IPS DF 6.9 (cell line): Measurements from ENCODE around the gene CUEDC2.

Experiments used
- DNase-seq: peaks from one replicate; pipeline ENCODE4 v3.0.0-alpha.2; 2013; ENCODE audit warnings: low read depth, low spot score
- H3K27ac ChIP-seq: one replicate; pipeline ENCODE4 v1.5.1; 2013; ENCODE audit warnings: low read length, control low read depth
- H3K27me3 ChIP-seq: 2 replicates; pipeline ENCODE4 v1.6.1; 2013; ENCODE audit warnings: mild to moderate bottlenecking, low read length; ENCODE audit not compliant: control insufficient read depth, insufficient read depth
- H3K36me3 ChIP-seq: 2 replicates; pipeline ENCODE4 v1.6.1; 2013; ENCODE audit warnings: low read length; ENCODE audit not compliant: control insufficient read depth, insufficient read depth
- H3K4me1 ChIP-seq: 2 replicates; pipeline ENCODE4 v1.6.1; 2013; ENCODE audit warnings: low read length; ENCODE audit not compliant: control insufficient read depth, insufficient read depth
- H3K4me3 ChIP-seq: 2 replicates; pipeline ENCODE4 v1.5.1; 2013; ENCODE audit warnings: mild to moderate bottlenecking, low read length
- H3K9me3 ChIP-seq: 2 replicates; pipeline ENCODE4 v1.6.1; 2013; ENCODE audit warnings: low read length, inconsistent platforms; ENCODE audit not compliant: control insufficient read depth, insufficient read depth
- WGBS: extraction: QIAGEN DNeasy Blood & Tissue Kit; methylation state at CpG from one replicate; pipeline ENCODE4 v1.1.7; 2013; ENCODE audit warnings: mixed read lengths, missing lambda C conversion rate; ENCODE audit not compliant: insufficient read length, insufficient coverage; 5-methylcytosine and 5-hydroxymethylcytosine counted together

The CUEDC2 gene

GRCh38 chr10:102424145-102424544, 8.2 kb downstream of the CUEDC2 start:
- H3K4me3 ChIP-seq: no peak overlapping the region
- no peaks in the 10 kb centered on the region for H3K27me3 ChIP-seq
- H3K36me3 ChIP-seq: peaks cover 5% of the 10 kb centered on the region
- peaks cover 3% of the 10 kb centered on the region; the same call in 1 of the 2 replicates for H3K4me1 ChIP-seq
- no peaks in the 10 kb centered on the region for H3K9me3 ChIP-seq
- H3K27ac ChIP-seq: no peak overlapping the region
- WGBS: no CpG with 5 or more reads among the region's 9 CpGs
- no peak for DNase-seq

- Histone ChIP-seq H3K36me3 (peaks cover 5% of the 10 kb centered on the region), H3K4me1 (peaks cover 5% of the 10 kb centered on the region), H3K9me3 (no peaks in the 10 kb centered on the region), H3K4me3 (no peak overlapping the region), H3K27me3 (no peaks in the 10 kb centered on the region), H3K27ac (no peak overlapping the region)
- WGBS: no CpG with 5 or more reads among the region's 13 CpGs
- no peak for DNase-seq
These were observed 8.9 kb downstream of the CUEDC2 start for GRCh38 chr10:102423372-102423968.

GRCh38 chr10:102422545-102423129, 9.7 kb downstream of the CUEDC2 start:
- no CpG with 5 or more reads among the region's 28 CpGs for WGBS
- Histone ChIP-seq H3K9me3 (no peaks in the 10 kb centered on the region), H3K4me3 (peak overlapping the region; percentile 0; the same call in 1 of the 2 replicates), H3K27me3 (no peaks in the 10 kb centered on the region), H3K27ac (no peak overlapping the region), H3K36me3 (peaks cover 5% of the 10 kb centered on the region), H3K4me1 (peaks cover 7% of the 10 kb centered on the region)
- DNase-seq: no peak

GRCh38 chr10:102421757-102422512, 10.4 kb downstream of the CUEDC2 start:
- WGBS: no CpG with 5 or more reads among the region's 62 CpGs

GRCh38 chr10:102421507-102421756, 10.9 kb downstream of the CUEDC2 start:
- no peaks in the 10 kb centered on the region for H3K9me3 ChIP-seq
- no peaks in the 10 kb centered on the region for H3K27me3 ChIP-seq
- peaks cover 7% of the 10 kb centered on the region for H3K4me1 ChIP-seq
- no CpG with 5 or more reads among the region's 14 CpGs for WGBS
- H3K27ac ChIP-seq: no peak overlapping the region
- H3K36me3 ChIP-seq: peaks cover 5% of the 10 kb centered on the region
- DNase-seq: no peak
- H3K4me3 ChIP-seq: peak overlapping the region; percentile 90; the same call in 1 of the 2 replicates

More at GRCh38 chr10:102421757-102422512, 10.4 kb downstream of the CUEDC2 start:
- H3K36me3 ChIP-seq: peaks cover 5% of the 10 kb centered on the region
- H3K9me3 ChIP-seq: no peaks in the 10 kb centered on the region
- no peak for DNase-seq
- no peaks in the 10 kb centered on the region for H3K27me3 ChIP-seq
- H3K4me1 ChIP-seq: peaks cover 7% of the 10 kb centered on the region
- peak overlapping the region; percentile 90; the same call in 1 of the 2 replicates for H3K4me3 ChIP-seq
- no peak overlapping the region for H3K27ac ChIP-seq

- H3K27me3 ChIP-seq: no peaks in the 10 kb centered on the region
- WGBS: no CpG with 5 or more reads among the region's 66 CpGs
- H3K9me3 ChIP-seq: no peaks in the 10 kb centered on the region
- peaks cover 5% of the 10 kb centered on the region for H3K36me3 ChIP-seq
- peak within 1 kb of the TSS; percentile 90 for H3K4me3 ChIP-seq
- no peak within 1 kb of the TSS for H3K27ac ChIP-seq
- H3K4me1 ChIP-seq: peaks cover 7% of the 10 kb centered on the region
- DNase-seq: no peak
These were observed 11.5 kb downstream of the CUEDC2 start, which contains the start of gene FBXL15 for GRCh38 chr10:102420714-102421506. TSS of gene FBXL15 (plus strand) at chr10:102420836. CDS start at chr10:102421130, 294 bp downstream.

- Histone ChIP-seq H3K27me3 (no peaks in the 10 kb centered on the region), H3K27ac (no peak overlapping the region), H3K36me3 (peaks cover 5% of the 10 kb centered on the region), H3K9me3 (no peaks in the 10 kb centered on the region), H3K4me1 (peaks cover 7% of the 10 kb centered on the region), H3K4me3 (peak overlapping the region; percentile 90; the same call in 1 of the 2 replicates)
- WGBS: no CpG with 5 or more reads among the region's 21 CpGs
- no peak for DNase-seq
These were observed 12.1 kb downstream of the CUEDC2 start for GRCh38 chr10:102420181-102420713.

GRCh38 chr10:102419269-102420180, 12.8 kb downstream of the CUEDC2 start:
- H3K36me3 ChIP-seq: peaks cover 5% of the 10 kb centered on the region
- no peak for DNase-seq
- no peaks in the 10 kb centered on the region for H3K9me3 ChIP-seq
- peak overlapping the region; percentile 90; the same call in 1 of the 2 replicates for H3K4me3 ChIP-seq
- H3K27ac ChIP-seq: no peak overlapping the region
- H3K4me1 ChIP-seq: peaks cover 7% of the 10 kb centered on the region
- no peaks in the 10 kb centered on the region for H3K27me3 ChIP-seq
- no CpG with 5 or more reads among the region's 54 CpGs for WGBS

GRCh38 chr10:102418622-102419268, 13.6 kb downstream of the CUEDC2 start, which contains the start of gene PSD:
TSS of gene PSD (minus strand) at chr10:102418785. CDS start at chr10:102417038, 1,747 bp downstream.
- no CpG with 5 or more reads among the region's 45 CpGs for WGBS
- H3K9me3 ChIP-seq: no peaks in the 10 kb centered on the region
- H3K36me3 ChIP-seq: peaks cover 5% of the 10 kb centered on the region
- no peak within 1 kb of the TSS for H3K27ac ChIP-seq
- H3K27me3 ChIP-seq: no peaks in the 10 kb centered on the region
- peaks cover 7% of the 10 kb centered on the region for H3K4me1 ChIP-seq
- DNase-seq: no peak
- H3K4me3 ChIP-seq: peak within 1 kb of the TSS; percentile 90; the same call in 1 of the 2 replicates
